Calu3 (cell line): ENCODE measurements around the gene C1orf87. TPM values are rescaled to one million over a fixed set of nuclear protein-coding genes. Genes with fewer than 3 reads are reported as not detected.

Experiments
- BruUV-seq: library from RNA; stranded (reverse); fragments of 400-500 nt; replicated peaks from 2 replicates; lab custom pipeline; 2021; lab: Mats Ljungman, UMichigan
- CTCF ChIA-PET: fragments of 300-600 bp; sonication (Branson Sonifier 250); formaldehyde crosslinking; loops from one replicate; lab custom pipeline; 2022; ENCODE audit warnings: antibody characterized with exemption; lab: Charles Lee
- DNase-seq: peaks from one replicate; pipeline ENCODE4 v3.0.0; 2022
- H3K27ac Mint-ChIP-seq: one replicate; pipeline ENCODE4 v1.8.0; 2022; ENCODE audit warnings: mixed read lengths; ENCODE audit not compliant: unreplicated experiment
- H3K27me3 Mint-ChIP-seq: one replicate; pipeline ENCODE4 v1.8.0; 2022; ENCODE audit warnings: mixed read lengths; ENCODE audit not compliant: unreplicated experiment
- H3K36me3 Mint-ChIP-seq: one replicate; pipeline ENCODE4 v1.8.0; 2022; ENCODE audit warnings: mild to moderate bottlenecking, moderate library complexity, mixed read lengths; ENCODE audit not compliant: insufficient read depth, unreplicated experiment
- H3K4me1 Mint-ChIP-seq: one replicate; pipeline ENCODE4 v1.8.0; 2022; ENCODE audit warnings: mild to moderate bottlenecking, low read depth, mixed read lengths; ENCODE audit not compliant: unreplicated experiment
- H3K4me3 Mint-ChIP-seq: one replicate; pipeline ENCODE4 v1.8.0; 2022; ENCODE audit warnings: mild to moderate bottlenecking, low read depth, moderate library complexity, mixed read lengths; ENCODE audit not compliant: unreplicated experiment
- H3K9me3 Mint-ChIP-seq: one replicate; pipeline ENCODE4 v1.8.0; 2022; ENCODE audit warnings: low read depth, mixed read lengths; ENCODE audit not compliant: unreplicated experiment
- CTCF ChIP-seq: fragments of 200-600 bp; IDR thresholded peaks from one replicate; pipeline ENCODE4 v1.8.0; 2022; ENCODE audit warnings: antibody characterized with exemption; ENCODE audit not compliant: unreplicated experiment
- intact Hi-C: fragments of 100-400 bp; cut with micrococcal nuclease; formaldehyde crosslinking; loops from one replicate; pipeline ENCODE4 v1.10.0; 2022; ENCODE audit not compliant: unreplicated experiment
- total RNA-seq: library from RNA; stranded (reverse); gene quantifications from 2 replicates; pipeline ENCODE4 v1.2.3, GENCODE V29; 2022

Gene C1orf87
- total RNA-seq, 1 experiment from 2014 or later = not detected

DNA sequence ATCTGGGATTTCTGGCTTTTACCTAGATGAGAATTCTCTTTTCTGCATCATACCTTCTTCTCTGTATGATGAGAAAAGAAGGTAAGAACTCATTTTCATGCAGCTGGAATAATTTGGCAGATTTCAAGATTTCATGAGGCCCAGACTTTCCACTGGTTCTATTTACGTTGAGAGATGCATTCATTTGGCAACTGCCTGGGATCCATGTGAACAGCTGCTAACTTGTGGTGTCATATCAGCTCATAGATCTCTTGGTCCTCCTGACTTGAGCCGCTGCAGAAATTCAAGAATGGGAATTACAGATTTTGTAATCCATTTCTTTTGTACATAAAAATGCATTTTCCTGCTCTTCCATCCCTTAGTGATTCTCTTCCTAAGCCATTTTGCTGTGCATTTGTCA lies 17.1 kb upstream of the C1orf87 start:
- intact Hi-C loops = no loop called here
- Mint-ChIP-seq H3K4me3 (no peak overlapping the region), H3K9me3 (no peaks in the 10 kb centered on the region), H3K27ac (no peak overlapping the region), H3K27me3 (no peaks in the 10 kb centered on the region), H3K4me1 (no peaks in the 10 kb centered on the region), H3K36me3 (no peaks in the 10 kb centered on the region)
- no peak for DNase-seq
- TF ChIP-seq CTCF = no peak
- CTCF ChIA-PET = no interaction called here
- BruUV-seq = no TSS peak

DNA sequence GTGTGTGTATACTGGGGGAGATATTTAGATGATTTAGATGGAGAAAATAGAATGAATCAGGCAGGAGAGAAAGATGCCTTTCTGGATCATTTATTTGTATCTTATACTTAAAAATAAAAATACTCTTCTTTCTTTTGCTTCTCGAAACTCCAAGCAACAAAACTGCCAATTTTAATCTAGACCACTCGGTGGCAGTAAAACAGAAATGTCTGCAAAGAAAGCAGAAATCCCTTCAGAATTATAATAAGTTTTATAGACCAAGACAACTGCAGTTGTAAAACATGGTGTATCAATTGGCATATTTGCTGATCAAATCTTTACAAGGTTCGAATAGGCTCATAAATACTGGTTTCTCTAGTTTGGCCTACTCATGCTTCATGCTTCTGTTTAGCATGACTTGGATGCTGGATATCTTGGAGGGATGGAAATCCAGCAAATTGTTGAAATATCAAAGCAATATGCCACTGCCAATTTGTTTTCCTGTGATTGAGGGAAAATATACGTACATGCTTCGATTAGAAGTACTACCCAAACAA lies 15.1 kb upstream of the C1orf87 start:
- no peak overlapping the region for H3K4me3 Mint-ChIP-seq
- no TSS peak for BruUV-seq
- H3K27ac Mint-ChIP-seq = no peak overlapping the region
- no peak for TF ChIP-seq CTCF
- CTCF ChIA-PET = no interaction called here
- H3K4me1 Mint-ChIP-seq = no peaks in the 10 kb centered on the region
- intact Hi-C loops = no loop called here
- no peak for DNase-seq
- H3K36me3 Mint-ChIP-seq = no peaks in the 10 kb centered on the region
- H3K9me3 Mint-ChIP-seq = no peaks in the 10 kb centered on the region
- peaks cover 10% of the 10 kb centered on the region for H3K27me3 Mint-ChIP-seq

GRCh38 chr1:60087681-60088080 lies 14.1 kb upstream of the C1orf87 start:
- DNase-seq = no peak
- Mint-ChIP-seq H3K27me3 (peaks cover 10% of the 10 kb centered on the region), H3K9me3 (no peaks in the 10 kb centered on the region), H3K4me3 (no peak overlapping the region), H3K4me1 (no peaks in the 10 kb centered on the region), H3K36me3 (no peaks in the 10 kb centered on the region), H3K27ac (no peak overlapping the region)
- intact Hi-C loops = no loop called here
- CTCF ChIA-PET = no interaction called here
- no peak for TF ChIP-seq CTCF
- BruUV-seq = no TSS peak

DNA sequence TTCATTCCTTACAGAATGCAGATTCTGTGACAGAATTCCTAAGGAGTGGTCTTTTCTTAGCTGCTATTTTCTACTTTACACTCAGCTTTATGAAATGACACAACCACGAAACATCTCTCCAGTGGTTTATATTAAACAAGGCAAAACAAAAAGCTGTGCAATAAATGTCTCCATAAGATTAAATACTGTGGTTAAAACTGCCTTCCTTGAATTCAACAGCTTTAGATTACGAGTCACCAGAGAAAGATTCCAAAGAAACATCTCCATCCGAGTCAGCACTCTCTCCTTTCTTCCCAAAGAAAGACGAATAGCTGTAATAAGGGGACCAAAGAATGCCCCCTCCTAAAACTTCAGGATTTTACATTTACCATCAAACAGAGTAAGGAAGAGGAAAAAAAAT lies 4.6 kb upstream of the C1orf87 start:
- intact Hi-C loops = no loop called here
- Mint-ChIP-seq H3K9me3 (no peaks in the 10 kb centered on the region), H3K27ac (no peak overlapping the region), H3K4me1 (no peaks in the 10 kb centered on the region), H3K36me3 (no peaks in the 10 kb centered on the region), H3K27me3 (peaks cover 32% of the 10 kb centered on the region), H3K4me3 (no peak overlapping the region)
- TF ChIP-seq CTCF = no peak
- CTCF ChIA-PET = no interaction called here
- no TSS peak for BruUV-seq
- no peak for DNase-seq
